HG03064 (cell line): ENCODE results near the gene KCNK15.

ENCODE experiments used
- ATAC-seq: cut with Tn5 transposase; IDR thresholded peaks from one replicate; pipeline ENCODE4 v1.9.1; 2021; ENCODE audit warnings: low read depth; ENCODE audit not compliant: unreplicated experiment

The KCNK15 gene

GRCh38 chr20:44733341-44734069 is 12.2 kb upstream of the KCNK15 start:
- ATAC-seq = no peak

- ATAC-seq = no peak
These were observed 10.7 kb upstream of the KCNK15 start for GRCh38 chr20:44734938-44735337.

- ATAC-seq = no peak
These were observed 9.9 kb upstream of the KCNK15 start for GRCh38 chr20:44735816-44736169.

GRCh38 chr20:44736170-44737021 is 9.3 kb upstream of the KCNK15 start:
- no peak for ATAC-seq

GRCh38 chr20:44737116-44737515 is 8.5 kb upstream of the KCNK15 start:
- ATAC-seq = no peak

- no peak for ATAC-seq
These were observed 6.7 kb upstream of the KCNK15 start for GRCh38 chr20:44738813-44739477.

- no peak for ATAC-seq
These were observed 5.7 kb upstream of the KCNK15 start for GRCh38 chr20:44739942-44740341.

GRCh38 chr20:44742304-44743079 is 3.2 kb upstream of the KCNK15 start:
- no peak for ATAC-seq

- no peak for ATAC-seq
These were observed 2.5 kb upstream of the KCNK15 start for GRCh38 chr20:44743080-44743701.

- no peak for ATAC-seq
These were observed 1.6 kb upstream of the KCNK15 start for GRCh38 chr20:44743916-44744655.

GRCh38 chr20:44745122-44745597 is 505 bp upstream of the KCNK15 start:
- ATAC-seq = no peak

GRCh38 chr20:44746367-44747165 is 901 bp downstream of the KCNK15 start:
- ATAC-seq = no peak

- no peak for ATAC-seq
These were observed 1.7 kb downstream of the KCNK15 start for GRCh38 chr20:44747166-44748004.

GRCh38 chr20:44748005-44748370 is 2.3 kb downstream of the KCNK15 start:
- ATAC-seq = no peak

GRCh38 chr20:44750081-44750805 is 4.6 kb downstream of the KCNK15 start:
- ATAC-seq = no peak

GRCh38 chr20:44752099-44752931 is 6.7 kb downstream of the KCNK15 start:
- no peak for ATAC-seq
